HepG2 (cell line): ENCODE data around the gene FAM120B.

Source experiments
- CTCF ChIP-seq: sonication (generic); formaldehyde crosslinking; IDR thresholded peaks from 2 replicates; pipeline ENCODE4 v1.5.0; 2020; ENCODE audit warnings: mild to moderate bottlenecking, missing genetic modification reagents, moderate library complexity
- HNRNPLL ChIP-seq: fragments of 200-400 bp; formaldehyde crosslinking; IDR thresholded peaks from 2 replicates; pipeline ENCODE4 v1.6.1; 2017; ENCODE audit warnings: mild to moderate bottlenecking, low read depth, low read length; ENCODE audit not compliant: poor library complexity, severe bottlenecking
- RCOR2 ChIP-seq: IDR thresholded peaks from 2 replicates; pipeline ENCODE4 v1.6.1; 2016; ENCODE audit warnings: missing biosample characterization, missing genetic modification reagents
- RNF2 ChIP-seq: fragments of 450-650 bp; conservative IDR thresholded peaks from 2 replicates; pipeline ENCODE4 v1.6.1; 2016; ENCODE audit warnings: low read depth
- TAF1 ChIP-seq: sonication (generic); formaldehyde crosslinking; IDR thresholded peaks from 2 replicates; pipeline ENCODE4 v1.4.0; 2020; ENCODE audit warnings: missing genetic modification reagents
- TARDBP ChIP-seq: sonication (generic); formaldehyde crosslinking; IDR thresholded peaks from 2 replicates; pipeline ENCODE4 v1.8.0; 2022; ENCODE audit warnings: mild to moderate bottlenecking, missing genetic modification reagents
- TF ChIP-seq, protein P1 (sequence below): sonication (generic); formaldehyde crosslinking; IDR thresholded peaks from 2 replicates; pipeline ENCODE4 v1.9.0; 2021; ENCODE audit warnings: mild to moderate bottlenecking, missing genetic modification reagents
- TF ChIP-seq, protein P2 (sequence below): IDR thresholded peaks from 2 replicates; pipeline ENCODE4 v1.6.1; 2012; ENCODE audit warnings: low read length, improper control_type of control experiment

- no peak for TF ChIP-seq RNF2
- TF ChIP-seq, protein P1, sequence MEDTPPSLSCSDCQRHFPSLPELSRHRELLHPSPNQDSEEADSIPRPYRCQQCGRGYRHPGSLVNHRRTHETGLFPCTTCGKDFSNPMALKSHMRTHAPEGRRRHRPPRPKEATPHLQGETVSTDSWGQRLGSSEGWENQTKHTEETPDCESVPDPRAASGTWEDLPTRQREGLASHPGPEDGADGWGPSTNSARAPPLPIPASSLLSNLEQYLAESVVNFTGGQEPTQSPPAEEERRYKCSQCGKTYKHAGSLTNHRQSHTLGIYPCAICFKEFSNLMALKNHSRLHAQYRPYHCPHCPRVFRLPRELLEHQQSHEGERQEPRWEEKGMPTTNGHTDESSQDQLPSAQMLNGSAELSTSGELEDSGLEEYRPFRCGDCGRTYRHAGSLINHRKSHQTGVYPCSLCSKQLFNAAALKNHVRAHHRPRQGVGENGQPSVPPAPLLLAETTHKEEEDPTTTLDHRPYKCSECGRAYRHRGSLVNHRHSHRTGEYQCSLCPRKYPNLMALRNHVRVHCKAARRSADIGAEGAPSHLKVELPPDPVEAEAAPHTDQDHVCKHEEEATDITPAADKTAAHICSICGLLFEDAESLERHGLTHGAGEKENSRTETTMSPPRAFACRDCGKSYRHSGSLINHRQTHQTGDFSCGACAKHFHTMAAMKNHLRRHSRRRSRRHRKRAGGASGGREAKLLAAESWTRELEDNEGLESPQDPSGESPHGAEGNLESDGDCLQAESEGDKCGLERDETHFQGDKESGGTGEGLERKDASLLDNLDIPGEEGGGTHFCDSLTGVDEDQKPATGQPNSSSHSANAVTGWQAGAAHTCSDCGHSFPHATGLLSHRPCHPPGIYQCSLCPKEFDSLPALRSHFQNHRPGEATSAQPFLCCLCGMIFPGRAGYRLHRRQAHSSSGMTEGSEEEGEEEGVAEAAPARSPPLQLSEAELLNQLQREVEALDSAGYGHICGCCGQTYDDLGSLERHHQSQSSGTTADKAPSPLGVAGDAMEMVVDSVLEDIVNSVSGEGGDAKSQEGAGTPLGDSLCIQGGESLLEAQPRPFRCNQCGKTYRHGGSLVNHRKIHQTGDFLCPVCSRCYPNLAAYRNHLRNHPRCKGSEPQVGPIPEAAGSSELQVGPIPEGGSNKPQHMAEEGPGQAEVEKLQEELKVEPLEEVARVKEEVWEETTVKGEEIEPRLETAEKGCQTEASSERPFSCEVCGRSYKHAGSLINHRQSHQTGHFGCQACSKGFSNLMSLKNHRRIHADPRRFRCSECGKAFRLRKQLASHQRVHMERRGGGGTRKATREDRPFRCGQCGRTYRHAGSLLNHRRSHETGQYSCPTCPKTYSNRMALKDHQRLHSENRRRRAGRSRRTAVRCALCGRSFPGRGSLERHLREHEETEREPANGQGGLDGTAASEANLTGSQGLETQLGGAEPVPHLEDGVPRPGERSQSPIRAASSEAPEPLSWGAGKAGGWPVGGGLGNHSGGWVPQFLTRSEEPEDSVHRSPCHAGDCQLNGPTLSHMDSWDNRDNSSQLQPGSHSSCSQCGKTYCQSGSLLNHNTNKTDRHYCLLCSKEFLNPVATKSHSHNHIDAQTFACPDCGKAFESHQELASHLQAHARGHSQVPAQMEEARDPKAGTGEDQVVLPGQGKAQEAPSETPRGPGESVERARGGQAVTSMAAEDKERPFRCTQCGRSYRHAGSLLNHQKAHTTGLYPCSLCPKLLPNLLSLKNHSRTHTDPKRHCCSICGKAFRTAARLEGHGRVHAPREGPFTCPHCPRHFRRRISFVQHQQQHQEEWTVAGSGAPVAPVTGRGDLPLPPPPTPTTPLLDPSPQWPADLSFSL (CRISPR knock-in tag) = no peak
- TF ChIP-seq CTCF = no peak
- no peak for TF ChIP-seq TARDBP (CRISPR knock-in tag)
- no peak for TF ChIP-seq HNRNPLL
- no peak for TF ChIP-seq TAF1 (CRISPR knock-in tag)
- TF ChIP-seq, protein P2, sequence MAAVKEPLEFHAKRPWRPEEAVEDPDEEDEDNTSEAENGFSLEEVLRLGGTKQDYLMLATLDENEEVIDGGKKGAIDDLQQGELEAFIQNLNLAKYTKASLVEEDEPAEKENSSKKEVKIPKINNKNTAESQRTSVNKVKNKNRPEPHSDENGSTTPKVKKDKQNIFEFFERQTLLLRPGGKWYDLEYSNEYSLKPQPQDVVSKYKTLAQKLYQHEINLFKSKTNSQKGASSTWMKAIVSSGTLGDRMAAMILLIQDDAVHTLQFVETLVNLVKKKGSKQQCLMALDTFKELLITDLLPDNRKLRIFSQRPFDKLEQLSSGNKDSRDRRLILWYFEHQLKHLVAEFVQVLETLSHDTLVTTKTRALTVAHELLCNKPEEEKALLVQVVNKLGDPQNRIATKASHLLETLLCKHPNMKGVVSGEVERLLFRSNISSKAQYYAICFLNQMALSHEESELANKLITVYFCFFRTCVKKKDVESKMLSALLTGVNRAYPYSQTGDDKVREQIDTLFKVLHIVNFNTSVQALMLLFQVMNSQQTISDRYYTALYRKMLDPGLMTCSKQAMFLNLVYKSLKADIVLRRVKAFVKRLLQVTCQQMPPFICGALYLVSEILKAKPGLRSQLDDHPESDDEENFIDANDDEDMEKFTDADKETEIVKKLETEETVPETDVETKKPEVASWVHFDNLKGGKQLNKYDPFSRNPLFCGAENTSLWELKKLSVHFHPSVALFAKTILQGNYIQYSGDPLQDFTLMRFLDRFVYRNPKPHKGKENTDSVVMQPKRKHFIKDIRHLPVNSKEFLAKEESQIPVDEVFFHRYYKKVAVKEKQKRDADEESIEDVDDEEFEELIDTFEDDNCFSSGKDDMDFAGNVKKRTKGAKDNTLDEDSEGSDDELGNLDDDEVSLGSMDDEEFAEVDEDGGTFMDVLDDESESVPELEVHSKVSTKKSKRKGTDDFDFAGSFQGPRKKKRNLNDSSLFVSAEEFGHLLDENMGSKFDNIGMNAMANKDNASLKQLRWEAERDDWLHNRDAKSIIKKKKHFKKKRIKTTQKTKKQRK = no peak
- TF ChIP-seq RCOR2 (CRISPR knock-in tag) = no peak
These were observed 5.4 kb upstream of the FAM120B start for GRCh38 chr6:170301184-170301583.
